ENCODE measurements around the gene ANKAR. TPM values are rescaled to one million over a fixed set of nuclear protein-coding genes. Genes with fewer than 3 reads are reported as not detected.
"Not testable (repeated sequence)": the region's sequence is repeated elsewhere in the genome, so short reads cannot be mapped to it uniquely, and the experiment has no call there.

ANKAR gene
- total RNA-seq, 1 donor from 2014 or later = 10.3 TPM

GRCh38 chr2:189685540-189686229 lies 11.2 kb downstream of the ANKAR start:
- intact Hi-C loops (cut with DNase I) = no loop called here
- DNase-seq (ENCODE audit: low spot score) = no peak

DNA sequence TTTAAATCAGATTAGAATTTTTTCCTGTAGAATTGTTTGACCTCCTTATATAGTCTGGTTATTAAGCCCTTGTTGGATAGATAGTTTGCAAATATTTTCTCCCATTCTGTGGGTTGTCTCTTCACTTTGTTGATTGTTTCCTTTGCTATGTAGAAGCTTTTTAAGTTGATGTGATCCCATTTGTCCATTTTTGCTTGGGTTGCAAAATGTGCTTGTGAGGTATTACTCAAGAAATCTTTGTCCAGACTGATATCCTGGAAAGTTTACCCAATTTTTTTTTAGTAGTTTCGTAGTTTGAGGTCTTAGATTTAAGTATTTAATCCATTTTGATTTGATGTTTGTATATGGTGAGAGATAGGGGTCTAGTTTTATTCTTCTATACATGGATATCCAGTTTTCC lies 13.3 kb downstream of the ANKAR start:
- DNase-seq (ENCODE audit: low spot score); intact Hi-C loops (cut with DNase I): not testable (repeated sequence)

DNA sequence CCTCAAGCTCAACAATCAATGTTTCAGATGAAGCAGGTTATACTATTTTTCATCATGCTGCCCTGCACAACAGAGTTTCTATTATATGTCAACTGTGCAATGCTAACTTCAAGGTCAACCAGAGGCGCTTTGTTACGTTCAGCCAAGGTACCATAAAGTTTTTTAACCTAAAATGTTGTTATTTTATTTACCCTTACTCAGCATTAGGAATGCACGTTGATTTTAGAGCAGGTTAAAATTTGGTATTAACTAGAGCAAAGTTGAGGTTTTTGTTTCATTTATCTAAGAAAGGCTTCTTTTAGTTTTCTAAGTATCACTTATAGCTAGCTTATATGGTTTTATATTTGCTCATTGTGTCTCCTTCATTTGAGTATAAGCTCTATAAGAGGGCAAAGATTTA lies 21.8 kb downstream of the ANKAR start:
- intact Hi-C loops (cut with DNase I) = loop anchor here (2.0 kb wide), 1 partner anchor 21 kb away; the partner anchor contains the start of gene ANKAR
- no peak for DNase-seq (ENCODE audit: low spot score)

GRCh38 chr2:189698020-189698887 lies 23.8 kb downstream of the ANKAR start:
- intact Hi-C loops (cut with DNase I) = loop anchor here (1.0 kb wide), 1 partner anchor 37 kb away; the partner anchor contains the start of gene ASNSD1

DNA sequence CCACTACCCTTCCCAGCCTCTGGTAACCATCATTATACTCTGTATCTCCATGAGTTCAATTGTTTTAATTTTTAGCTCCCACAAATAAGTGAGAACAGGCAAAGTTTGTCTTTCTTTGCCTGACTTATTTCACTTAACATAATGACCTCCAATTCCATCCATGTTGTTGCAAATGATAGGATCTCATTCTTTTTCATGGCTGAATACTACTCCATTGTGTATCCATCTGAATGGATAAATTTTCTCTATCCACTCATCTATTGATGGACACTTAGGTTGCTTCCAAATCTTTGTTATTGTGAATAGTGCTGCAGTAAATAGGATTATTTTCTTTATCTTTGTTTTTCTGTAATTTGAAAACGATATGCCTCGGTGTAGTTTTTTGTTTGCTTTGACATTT lies 26.2 kb downstream of the ANKAR start:
- DNase-seq (ENCODE audit: low spot score) = no peak
- intact Hi-C loops (cut with DNase I) = no loop called here

More at GRCh38 chr2:189698020-189698887, 23.8 kb downstream of the ANKAR start:
- DNase-seq (ENCODE audit: low spot score) = no peak

GRCh38 chr2:189702071-189702470 lies 27.6 kb downstream of the ANKAR start:
- intact Hi-C loops (cut with DNase I) = no loop called here
- DNase-seq (ENCODE audit: low spot score) = no peak

DNA sequence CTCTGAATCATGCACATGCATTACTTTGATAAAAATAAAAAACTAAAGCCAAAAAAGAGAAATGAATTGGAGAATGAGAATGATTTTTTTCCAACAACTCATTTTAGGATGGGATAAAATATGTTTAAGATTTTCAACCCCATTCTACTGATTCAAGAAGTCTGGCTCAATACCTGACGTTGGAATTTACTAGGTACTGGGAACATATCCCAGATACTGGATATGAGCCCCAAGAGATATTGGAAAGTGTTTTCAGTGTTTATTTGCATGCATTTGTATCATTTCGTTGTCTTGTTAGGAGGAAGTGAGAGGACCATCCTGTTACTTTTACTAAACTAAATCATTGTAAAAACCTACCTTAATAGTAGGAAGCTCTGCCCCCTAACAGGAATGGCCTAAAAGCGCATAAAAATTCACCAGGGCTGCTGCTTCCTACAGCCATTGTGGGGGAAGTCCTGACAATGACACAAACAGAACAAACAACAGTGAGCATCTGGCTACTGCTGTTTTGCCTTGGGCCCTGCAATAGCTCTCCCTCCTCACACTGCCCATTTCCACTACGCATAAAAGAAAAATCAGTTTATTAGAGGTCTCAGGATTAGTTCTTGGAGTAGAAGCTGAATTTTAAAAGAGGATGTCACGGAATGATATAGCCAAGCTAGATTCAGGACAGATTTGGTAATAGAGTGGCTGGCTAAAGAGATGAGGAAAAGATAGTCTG lies 35.2 kb downstream of the ANKAR start:
- intact Hi-C loops (cut with DNase I) = no loop called here
- DNase-seq (ENCODE audit: low spot score) = no peak

- DNase-seq (ENCODE audit: low spot score); intact Hi-C loops (cut with DNase I): not testable (repeated sequence)
Measured at GRCh38 chr2:189717593-189717992, 43.1 kb downstream of the ANKAR start.

- DNase-seq (ENCODE audit: low spot score) = no peak
- intact Hi-C loops (cut with DNase I) = no loop called here
Measured at GRCh38 chr2:189719571-189719970, 45.1 kb downstream of the ANKAR start.

GRCh38 chr2:189723192-189723591 lies 48.7 kb downstream of the ANKAR start:
- intact Hi-C loops (cut with DNase I) = no loop called here
- DNase-seq (ENCODE audit: low spot score) = no peak

Other genes starting within 250 kb of the ANKAR start
- 13.8 TPM for gene WDR75, start 233.2 kb upstream of the ANKAR start, total RNA-seq
- gene SLC40A1, start 93.9 kb upstream of the ANKAR start, total RNA-seq = 30.3 TPM
- 27.7 TPM for gene ASNSD1, start 13.2 kb upstream of the ANKAR start, total RNA-seq
- 5.4 TPM for gene OSGEPL1, start 88.1 kb downstream of the ANKAR start, total RNA-seq
- gene ORMDL1, start 109.7 kb downstream of the ANKAR start, total RNA-seq = 25.7 TPM
- gene PMS1, start 109.8 kb downstream of the ANKAR start, total RNA-seq = 11.1 TPM

All from cardiac septum (tissue), 1 donor.